ENCODE measurements around the gene STRN3.

The STRN3 gene

GRCh38 chr14:30869551-30870155 is 156.5 kb downstream of the STRN3 start:
- no peak for DNase-seq (ENCODE audit: low spot score)

- DNase-seq (ENCODE audit: low spot score), result no peak
Measured at GRCh38 chr14:30868736-30869135, 157.4 kb downstream of the STRN3 start.

- DNase-seq (ENCODE audit: low spot score), result no peak
Measured at GRCh38 chr14:30864934-30865333, 161.2 kb downstream of the STRN3 start.

- DNase-seq (ENCODE audit: low spot score), result no peak
Measured at GRCh38 chr14:30861200-30861599, 165.0 kb downstream of the STRN3 start.

GRCh38 chr14:30855345-30856037 is 170.7 kb downstream of the STRN3 start:
- no peak for DNase-seq (ENCODE audit: low spot score)

GRCh38 chr14:30854492-30854891 is 171.7 kb downstream of the STRN3 start:
- no peak for DNase-seq (ENCODE audit: low spot score)

GRCh38 chr14:30853946-30854345 is 172.2 kb downstream of the STRN3 start:
- DNase-seq (ENCODE audit: low spot score), result no peak

- no peak for DNase-seq (ENCODE audit: low spot score)
Measured at GRCh38 chr14:30849983-30850382, 176.2 kb downstream of the STRN3 start.

- no peak for DNase-seq (ENCODE audit: low spot score)
Measured at GRCh38 chr14:30849354-30849753, 176.8 kb downstream of the STRN3 start.

- no peak for DNase-seq (ENCODE audit: low spot score)
Measured at GRCh38 chr14:30848449-30849240, 177.5 kb downstream of the STRN3 start.

Measured in hepatic stellate cell (primary cell).